Endometrium (tissue), 2 donors: Measurements from ENCODE around the gene ADI1.

Experiments used
- FAIRE-seq: peaks from 2 replicates; lab custom pipeline; 2012; peaks lifted over from hg19 to GRCh38; lab: Jason Lieb, UNC
- donor health status: control.
- donor health status: control.

Gene ADI1, protein sequence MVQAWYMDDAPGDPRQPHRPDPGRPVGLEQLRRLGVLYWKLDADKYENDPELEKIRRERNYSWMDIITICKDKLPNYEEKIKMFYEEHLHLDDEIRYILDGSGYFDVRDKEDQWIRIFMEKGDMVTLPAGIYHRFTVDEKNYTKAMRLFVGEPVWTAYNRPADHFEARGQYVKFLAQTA

DNA sequence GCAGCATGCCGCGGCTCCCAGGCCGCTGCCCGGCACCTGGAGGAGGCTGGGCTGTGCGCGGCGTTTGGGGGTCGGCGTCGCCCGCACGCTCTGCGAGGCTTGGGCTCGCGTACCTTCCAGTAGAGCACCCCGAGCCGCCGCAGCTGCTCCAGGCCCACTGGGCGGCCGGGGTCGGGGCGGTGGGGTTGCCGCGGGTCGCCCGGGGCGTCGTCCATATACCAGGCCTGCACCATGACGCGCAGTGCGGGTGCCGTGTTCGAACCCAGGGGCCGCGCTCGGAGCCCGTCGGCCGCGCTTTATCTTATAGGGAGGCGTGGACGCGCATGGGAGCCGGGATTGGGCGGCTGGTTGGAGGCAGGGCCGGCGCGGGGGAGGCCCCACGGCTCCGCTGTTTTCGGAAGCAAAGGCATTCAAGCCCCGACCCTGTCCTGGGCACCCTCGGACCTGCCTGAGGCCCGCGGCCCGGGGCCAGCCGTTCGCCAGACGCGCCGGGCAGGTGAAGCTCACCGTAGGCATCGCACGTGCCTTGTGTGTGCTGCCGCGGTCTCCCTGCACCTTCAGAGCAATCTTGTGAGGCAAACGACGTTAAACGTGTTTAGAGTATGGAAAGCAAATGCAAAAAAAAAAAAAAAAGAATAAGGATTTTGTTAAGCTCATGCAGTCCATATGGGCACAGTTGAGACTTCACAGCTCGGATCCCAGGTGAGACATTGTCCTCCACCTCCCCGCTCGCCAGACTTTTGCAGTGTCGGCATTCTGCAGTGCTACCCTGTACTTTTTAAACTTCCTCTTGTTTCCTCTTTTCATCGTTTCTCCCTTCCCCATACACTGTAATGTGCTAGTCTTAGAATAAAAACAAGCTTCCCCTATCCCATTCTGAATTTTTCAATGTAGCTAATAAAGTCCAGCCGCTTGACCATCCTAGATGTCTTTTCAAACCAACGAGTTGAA, at the start of gene ADI1:
Gene ADI1, minus strand, starts transcription at position 277 of the 951 bp plus-strand sequence. Its CDS starts 44 bp downstream, at position 233.
- FAIRE-seq: no peak

DNA sequence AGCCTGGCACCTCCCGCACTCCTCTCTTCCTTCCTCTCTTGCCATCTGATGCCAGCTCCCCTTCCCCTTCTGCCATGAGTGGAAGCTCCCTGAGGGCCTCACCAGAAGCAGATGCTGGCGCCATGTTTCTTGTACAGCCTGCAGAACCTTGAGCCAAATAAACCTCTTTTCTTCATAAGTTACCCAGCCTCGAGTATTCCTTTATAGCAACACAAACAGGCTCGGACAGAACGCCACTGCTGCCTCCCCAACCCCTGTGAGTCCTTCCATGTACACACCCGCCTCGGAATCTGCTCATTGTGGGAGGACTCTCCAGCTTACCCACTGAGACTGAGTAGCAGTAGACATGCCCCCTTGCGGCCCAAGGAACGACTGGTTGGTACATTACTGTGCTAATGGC, 47.5 kb upstream of the ADI1 start:
- FAIRE-seq: no peak

DNA sequence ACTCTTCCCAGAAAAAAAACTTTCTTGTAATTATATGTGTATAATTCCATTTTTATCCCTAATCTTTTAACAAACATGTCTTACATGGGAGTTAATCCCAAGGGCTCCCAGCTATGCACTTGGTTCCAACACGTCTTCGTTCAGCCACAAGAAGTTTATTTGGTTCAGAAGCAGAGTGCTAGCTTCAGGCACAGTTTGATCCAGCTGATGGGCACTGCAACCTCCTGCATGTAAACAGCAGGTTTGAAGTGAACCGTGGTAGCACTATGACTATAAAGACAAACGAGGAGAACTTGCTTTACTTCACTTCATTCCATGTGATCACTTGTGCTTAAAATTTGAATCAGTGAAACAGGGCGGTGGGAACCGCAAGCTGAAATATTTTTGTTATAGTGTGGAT, 45.8 kb upstream of the ADI1 start:
- no peak for FAIRE-seq

DNA sequence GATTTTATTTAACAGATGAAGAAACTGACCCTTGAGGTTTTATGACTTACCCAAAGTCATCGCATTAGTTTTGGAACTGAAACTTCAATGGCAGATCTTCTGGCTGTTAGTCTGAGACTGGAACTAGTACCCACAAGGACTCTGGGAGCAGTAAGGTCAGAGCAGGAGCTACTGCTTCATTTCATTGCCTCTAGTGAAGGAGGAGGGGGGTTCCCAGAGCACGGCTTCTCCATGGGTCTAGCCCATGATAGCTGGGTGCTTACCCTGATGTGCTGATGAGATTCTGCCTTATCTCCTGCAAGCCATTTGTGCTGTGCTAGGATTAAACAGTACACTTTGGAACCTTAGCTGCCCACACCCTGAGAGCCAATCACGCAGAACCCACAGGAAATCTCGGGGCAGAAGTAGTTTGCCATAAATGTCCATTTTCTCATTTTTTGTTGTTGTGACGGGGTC, 44.2 kb upstream of the ADI1 start:
- FAIRE-seq: no peak

DNA sequence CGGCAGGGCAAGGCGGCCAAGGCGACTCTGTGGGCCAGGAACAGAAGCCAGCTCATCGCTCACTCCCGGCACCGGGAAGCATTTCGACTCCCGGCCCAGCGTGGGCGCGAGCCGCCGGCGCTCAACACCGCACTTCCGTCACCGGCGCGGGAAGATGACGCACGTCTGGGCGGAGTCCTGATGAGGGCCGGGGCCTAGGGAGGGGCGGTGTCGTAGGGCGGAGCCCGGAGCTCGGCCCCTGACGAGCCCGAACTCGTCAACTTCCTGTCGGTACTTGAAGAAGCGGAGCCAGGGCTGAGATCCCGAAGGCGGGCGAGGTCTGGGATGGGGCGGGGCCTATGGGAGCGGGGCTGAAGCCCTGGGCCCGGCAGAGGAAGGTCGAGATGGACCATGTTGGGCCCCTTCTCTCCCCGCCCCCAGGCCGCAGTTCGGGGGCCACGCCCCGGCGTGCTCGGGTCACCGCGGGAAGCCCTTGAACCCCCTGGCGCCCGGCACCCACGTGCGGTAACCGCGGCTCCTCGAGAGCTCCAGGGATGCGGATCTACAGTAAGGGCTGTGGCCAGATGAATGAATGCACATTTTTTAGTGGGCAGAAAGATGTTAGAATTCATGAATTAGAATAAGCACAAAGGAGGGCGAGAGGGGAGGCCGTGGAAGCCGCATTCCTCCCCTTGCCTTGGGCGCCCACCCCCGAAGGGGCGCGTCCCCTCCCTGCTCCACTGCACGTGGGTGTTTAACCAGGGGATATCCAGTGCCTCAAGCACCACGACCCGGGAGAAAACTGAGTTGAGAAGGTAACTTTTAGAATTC, 39.1 kb upstream of the ADI1 start, which contains the start of gene RNASEH1:
Gene RNASEH1, minus strand, starts transcription at position 129 of the 810 bp plus-strand sequence. Its CDS starts 73 bp downstream, at position 56.
- FAIRE-seq: peak; percentile 95

DNA sequence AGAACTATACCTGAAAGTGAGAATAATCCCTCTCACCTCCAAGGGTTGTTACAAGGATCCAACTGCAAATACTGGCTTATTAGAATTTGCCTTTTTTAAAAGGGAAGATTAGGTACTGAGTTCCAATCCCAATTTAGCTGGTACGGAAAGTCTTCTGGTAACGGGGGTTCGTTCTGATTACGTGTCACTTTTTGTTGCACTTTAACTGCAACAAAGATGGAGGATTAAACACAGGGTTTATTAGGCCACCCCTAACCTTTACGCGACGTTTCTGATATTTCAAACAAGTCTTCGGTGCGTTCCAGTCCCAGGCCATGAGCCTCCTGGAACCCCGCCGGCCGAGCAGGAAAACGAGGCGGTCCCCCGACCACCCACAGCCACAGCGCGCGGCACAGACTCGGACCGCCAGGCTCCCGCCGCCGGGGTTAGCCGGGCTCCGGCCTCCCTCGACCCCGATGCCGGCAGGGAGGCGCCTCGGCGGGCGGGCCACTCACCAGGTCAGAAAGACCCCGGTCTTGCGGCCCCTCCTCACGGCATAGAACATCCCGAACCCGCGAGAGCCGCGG, 38.4 kb upstream of the ADI1 start:
- no peak for FAIRE-seq

DNA sequence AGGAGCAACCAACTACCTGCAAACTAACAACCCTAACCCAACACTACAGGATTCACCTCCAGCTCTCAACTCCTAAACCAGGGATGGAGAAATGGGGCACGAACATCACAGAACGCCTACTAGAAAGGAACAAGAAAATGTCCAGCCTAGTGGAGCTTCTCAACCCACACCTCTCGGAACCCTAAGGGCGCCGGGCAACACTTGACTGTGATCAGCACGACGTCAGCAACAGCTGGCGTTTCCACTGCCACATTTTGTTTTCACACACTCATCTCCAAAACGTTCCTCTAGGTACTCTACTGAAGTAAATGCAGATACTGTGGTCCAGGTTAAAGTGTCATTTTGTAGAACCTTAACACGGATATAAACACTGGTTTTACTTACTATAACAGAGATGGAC, 34.6 kb upstream of the ADI1 start:
- FAIRE-seq: no peak

DNA sequence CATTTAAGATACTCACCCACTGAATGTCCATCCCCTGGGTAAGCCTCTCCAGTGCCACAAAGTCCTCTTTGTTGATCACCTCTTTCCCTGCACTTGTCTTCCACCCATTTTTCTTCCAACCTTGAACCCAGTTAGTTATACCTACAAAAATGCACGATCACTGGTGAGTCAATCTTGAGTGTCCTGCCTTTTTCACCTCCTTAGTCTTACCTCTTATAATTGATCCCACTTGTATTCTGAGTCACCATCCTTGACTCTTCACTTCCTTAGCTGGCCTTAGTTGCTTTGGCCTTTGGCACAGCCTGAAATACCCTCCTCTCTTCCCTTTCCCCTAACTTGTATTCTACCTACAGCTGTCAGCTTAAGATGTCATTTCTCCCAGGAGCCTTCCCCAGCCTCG, 28.6 kb upstream of the ADI1 start:
- FAIRE-seq: no peak

DNA sequence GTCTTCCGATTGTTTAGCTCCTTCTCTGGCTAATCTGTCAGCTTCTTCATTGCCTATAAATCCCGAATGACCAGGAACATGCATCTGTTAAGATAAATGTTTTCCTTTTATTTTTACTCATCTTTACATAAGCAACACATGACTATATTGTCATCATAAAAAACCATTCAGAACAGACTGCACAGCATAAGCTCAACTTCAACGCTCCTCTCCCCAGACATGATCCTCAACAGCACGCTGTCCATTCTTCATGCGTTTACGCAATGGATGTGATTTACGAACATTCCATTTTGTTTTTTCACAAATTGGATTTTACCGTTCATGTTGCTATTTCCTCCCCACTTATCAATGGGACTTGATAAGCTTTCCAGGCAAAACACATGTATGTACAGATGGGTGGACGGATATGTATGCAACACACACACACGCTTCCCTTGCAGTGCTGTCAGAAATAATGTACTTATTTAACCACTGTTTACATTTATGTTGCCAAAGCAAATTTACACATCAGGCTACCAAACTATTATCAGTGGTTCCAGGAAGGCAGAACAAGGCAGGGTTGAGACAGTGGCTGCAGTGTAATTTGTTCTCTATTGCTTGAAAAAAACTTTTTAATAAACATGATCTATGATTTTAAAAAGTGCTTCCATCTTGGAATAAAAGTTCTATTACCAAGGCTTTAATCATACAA, 26.6 kb upstream of the ADI1 start:
- FAIRE-seq: no peak

DNA sequence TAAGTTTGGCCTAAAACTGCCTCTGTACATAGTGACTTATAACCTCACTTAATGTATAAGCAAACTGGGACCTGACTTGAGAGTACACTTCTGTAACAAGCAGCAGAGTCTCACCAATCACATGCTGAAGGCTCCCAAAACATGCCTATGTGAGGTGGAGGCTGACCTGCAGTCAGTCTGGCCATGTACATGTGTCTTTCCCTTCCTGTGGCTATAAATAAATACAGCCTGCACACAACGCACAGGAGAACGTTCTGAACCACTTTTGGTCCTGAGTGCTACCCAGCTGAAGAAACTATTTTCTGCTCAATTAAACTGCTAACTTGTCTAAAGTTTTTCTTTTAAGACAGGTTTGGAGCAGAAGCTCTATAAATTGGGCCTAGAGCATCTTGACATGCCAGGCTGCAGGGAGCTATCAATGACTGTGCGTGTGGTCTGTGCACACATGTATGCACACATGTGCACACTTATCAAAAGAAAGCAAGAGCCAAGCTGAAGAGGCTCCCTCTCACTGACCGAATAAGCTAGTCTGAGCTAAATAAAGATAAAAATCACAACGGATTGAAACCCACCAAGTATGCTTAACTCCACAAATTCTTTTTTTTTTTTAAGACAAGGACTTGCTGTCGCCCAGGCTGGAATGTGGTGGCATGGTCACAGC, 23.8 kb upstream of the ADI1 start:
- FAIRE-seq: no peak

DNA sequence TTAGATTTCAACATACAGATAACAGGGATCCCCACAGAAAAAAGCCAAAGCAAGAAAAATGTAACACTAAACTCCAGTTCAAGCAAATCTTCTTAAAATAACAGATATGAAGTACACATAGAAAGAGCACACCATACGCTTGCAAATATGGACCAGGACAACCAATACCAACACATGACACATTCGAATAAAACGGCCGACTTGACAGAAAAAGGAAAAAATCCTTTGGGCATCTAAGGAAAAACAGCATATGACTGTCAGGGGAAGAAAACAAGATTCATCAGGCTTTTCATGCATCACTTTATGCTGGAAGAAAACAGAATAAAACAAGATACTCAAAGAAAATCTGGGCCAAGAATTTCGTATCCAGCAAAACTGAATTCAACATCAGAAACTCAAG, 22.8 kb upstream of the ADI1 start:
- no peak for FAIRE-seq

DNA sequence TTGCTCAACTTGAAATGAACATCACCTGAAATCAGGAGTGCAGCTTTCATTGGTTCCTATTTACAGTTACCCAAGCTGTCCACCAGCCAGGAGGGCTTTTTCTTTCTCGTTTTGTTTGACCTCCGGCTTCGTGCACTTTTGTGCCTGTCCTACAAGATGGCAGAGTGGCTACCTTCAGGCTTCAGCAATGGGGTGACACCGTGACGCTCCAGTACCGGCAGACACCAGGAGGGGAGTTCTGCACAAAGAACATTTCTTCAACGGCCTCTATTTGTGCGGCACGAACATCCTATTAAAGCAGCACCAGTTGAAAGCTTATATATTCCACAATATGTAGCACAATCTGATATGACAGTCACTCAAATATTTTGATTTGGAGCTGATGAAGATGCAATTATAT, 20.5 kb upstream of the ADI1 start:
- no peak for FAIRE-seq

DNA sequence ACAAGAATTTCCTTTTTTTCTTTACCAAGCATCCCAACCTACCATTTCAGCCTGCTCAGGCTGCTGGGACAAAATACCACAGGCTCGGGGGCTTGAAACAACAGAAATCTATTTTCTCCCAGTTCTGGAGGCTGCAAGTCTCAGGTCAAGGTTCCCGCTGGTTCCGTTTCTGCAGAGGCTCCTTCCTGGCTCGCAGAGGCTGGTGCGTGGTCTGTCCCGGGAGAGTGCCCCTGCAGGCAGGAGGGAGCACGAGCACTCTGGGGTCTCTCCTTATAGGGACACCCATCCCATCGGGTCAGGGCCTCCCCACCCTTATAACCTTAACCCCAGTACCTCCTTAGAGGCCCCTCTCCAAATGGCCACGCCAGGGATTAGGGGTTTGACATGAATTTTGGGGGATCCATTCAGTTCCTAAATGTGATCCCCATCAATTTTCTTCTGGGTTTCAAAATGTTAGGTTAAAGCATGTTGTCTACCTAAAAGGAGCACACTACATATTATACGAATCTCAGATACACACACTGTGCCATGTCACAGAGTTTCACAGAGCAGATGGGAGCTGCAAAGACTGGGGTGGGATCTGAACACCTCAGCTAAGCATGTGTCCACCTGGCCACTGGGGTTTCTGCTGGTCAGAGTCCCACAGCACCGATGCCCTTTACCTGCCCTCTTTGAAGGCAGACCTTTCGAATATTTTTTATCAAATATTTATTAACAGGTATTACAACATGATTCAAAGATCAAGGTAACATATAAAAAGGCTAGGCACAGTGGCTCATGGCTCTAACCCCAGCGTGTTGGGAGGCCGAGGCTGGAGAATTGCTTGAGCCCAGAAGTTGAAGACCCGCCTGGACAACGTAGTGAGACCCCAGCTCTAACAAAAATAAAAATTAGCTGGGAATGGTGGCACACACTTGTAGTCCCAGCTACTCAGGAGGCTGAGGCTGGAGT, 17.6 kb upstream of the ADI1 start:
- no peak for FAIRE-seq

DNA sequence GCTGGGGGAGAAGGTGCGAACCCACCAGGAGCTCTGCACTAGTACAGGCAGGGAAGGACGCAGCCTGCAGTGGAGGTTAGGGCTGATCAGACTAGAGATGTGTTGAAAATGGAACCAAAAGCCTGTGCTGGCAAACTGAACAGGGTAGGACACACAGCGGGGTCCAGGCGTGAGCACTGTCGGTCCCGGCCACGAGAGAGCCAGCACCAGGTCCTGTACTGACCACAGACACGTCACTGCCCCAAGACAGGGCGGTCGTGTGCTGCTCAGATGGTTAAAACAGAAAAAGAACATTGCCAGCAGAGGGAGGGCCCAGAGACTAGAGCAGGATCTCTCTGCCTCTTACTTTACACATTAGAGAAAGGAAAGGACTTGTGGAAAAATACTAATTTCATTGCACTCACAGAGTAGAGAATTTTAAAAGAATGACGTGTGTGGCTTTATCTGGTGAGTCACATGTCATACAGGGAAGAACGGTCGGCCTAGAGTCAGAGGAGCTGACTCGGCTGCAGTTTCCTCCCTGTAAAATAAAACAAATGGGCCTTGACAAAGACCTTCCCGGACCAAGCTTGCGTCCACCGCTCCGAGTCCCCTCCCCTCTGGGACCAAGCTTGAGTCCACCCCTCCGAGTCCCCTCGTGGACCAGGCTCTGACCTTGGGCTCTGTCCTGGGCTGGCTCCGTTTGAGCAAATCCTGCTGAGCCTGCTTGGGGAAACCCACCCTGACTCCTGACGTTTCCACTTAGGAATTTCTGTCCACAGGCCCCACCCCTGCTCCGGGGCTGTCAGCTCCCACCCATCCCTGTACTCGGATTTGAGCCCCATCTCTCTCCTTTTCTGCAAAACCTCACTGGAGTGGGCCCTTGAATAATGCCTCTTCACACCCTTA, 16.7 kb upstream of the ADI1 start:
- FAIRE-seq: no peak

DNA sequence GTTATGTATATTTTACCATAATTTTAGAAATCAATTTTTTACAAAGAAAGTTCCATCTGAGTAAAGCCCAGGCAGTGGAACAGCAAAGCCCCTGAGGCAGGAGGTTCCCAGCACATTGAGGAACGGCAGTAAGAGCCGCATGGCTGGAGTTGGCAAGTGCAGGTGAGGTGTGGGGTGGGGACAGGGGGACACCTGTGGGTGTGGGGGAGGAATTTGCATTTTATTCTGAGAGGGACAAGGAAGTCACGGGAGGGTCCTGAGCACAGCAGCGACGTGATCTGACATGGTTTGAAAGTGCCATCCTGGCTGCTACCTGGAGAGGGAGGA, 16.1 kb upstream of the ADI1 start:
- no peak for FAIRE-seq

DNA sequence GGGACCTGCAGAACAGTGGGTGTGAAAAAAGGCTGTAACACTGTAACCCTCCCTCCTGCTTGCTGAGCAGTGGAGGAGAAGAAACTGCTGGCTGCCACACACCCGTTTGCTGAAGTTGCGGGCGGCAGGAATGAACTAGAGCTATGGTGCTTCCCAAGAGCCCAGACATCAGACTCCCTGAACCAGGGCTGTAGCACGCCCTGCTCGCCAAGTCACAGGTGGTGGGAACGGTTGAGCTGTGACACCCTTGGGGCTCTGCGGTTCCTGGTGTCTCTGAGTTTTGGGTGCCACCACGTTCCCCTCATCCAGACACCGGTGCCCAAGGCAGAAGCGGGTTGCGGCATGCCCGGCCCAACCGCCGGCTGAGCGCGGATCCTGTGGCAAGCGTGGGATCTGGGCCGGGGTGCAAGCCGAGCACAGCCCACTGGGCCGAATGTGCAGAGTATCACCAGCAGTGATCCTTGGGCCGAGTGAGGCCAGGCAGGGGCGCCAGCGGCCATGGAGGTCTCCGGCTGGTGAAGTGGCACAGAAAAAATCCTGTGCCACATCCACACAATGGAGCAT, 15.0 kb upstream of the ADI1 start:
- no peak for FAIRE-seq

DNA sequence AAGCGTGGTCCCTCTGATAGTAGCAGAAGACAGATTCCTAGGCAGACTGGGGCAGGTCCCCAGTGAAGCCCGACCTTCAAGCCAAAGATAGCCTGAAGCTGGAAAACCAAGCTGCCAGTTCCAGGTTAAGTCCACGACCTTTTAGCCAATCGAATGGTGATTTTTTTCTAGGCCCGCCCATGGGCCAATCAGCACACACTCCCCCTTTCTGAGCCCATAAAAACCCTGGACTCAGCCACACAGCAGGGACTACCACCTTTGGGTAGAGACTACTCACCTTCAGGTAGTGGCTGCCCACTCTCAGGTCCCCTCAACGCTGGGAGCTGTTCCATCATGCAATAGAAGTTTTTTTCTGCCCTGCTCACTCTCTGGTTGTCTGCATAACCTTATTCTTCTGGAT, 14.5 kb upstream of the ADI1 start:
- no peak for FAIRE-seq

DNA sequence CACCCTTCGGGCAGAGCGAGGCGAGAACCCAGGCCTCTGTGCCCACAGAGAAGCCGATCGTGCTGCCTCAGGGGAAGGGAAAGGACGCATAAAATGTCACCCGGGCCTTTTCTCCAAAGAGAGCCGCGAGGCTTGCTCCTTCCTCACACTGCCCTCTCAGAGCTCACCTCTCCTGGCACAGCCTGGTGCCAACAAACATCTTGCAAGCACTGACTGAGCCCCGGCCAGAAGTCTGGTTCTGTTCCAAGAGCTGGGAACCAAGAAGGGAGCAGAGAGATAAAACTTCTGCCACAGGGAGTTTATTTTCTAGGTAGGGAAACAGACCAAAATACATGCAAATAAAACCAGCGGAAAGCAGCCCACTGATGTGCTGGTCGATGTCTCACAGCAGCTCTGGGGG, 13.6 kb upstream of the ADI1 start:
- FAIRE-seq: no peak
